Neural crest cell (in vitro differentiated cells): ENCODE measurements around the gene EGFL8. TPM values are rescaled to one million over a fixed set of nuclear protein-coding genes. Genes with fewer than 3 reads are reported as not detected.

Source experiments
- DNase-seq: peaks from one replicate; pipeline ENCODE4 v3.0.0; 2021; ENCODE audit warnings: low read depth, mixed read lengths, low spot score
- H3K27ac Mint-ChIP-seq: one replicate; pipeline ENCODE4 v1.8.0; 2021; ENCODE audit warnings: mild to moderate bottlenecking, mixed read lengths; ENCODE audit not compliant: unreplicated experiment
- H3K27me3 Mint-ChIP-seq: 2 replicates; pipeline ENCODE4 v1.8.0; 2021; ENCODE audit warnings: low read depth, mild to moderate bottlenecking, mixed read lengths
- H3K36me3 Mint-ChIP-seq: 2 replicates; pipeline ENCODE4 v1.8.0; 2021; ENCODE audit warnings: low read depth, mild to moderate bottlenecking, mixed read lengths
- H3K4me1 Mint-ChIP-seq: 2 replicates; pipeline ENCODE4 v1.8.0; 2021; ENCODE audit warnings: mixed read lengths
- H3K4me3 Mint-ChIP-seq: one replicate; pipeline ENCODE4 v1.8.0; 2021; ENCODE audit warnings: mild to moderate bottlenecking, mixed read lengths
- H3K9me3 Mint-ChIP-seq: 2 replicates; pipeline ENCODE4 v1.8.0; 2021; ENCODE audit warnings: mixed read lengths
- CTCF ChIP-seq: fragments of 200-600 bp; sonication (generic); conservative IDR thresholded peaks from 2 replicates; pipeline ENCODE4 v1.5.0; 2021; ENCODE audit warnings: antibody characterized with exemption, mild to moderate bottlenecking
- total RNA-seq: library from RNA; stranded (reverse); gene quantifications from 2 replicates; pipeline ENCODE4 v1.2.1, GENCODE V29; 2021

The EGFL8 gene
- total RNA-seq, 1 donor from 2014 or later, result 44.0 TPM

- no peak for TF ChIP-seq CTCF
- Mint-ChIP-seq H3K9me3 (no peaks in the 10 kb centered on the region), H3K27ac (no peak overlapping the region), H3K4me1 (peaks cover 59% of the 10 kb centered on the region), H3K27me3 (no peaks in the 10 kb centered on the region), H3K4me3 (peak overlapping the region; percentile 54), H3K36me3 (peaks cover 3% of the 10 kb centered on the region)
- no peak for DNase-seq
Observed at GRCh38 chr6:32151181-32151862, 13.1 kb upstream of the EGFL8 start.

- Mint-ChIP-seq H3K4me1 (peaks cover 53% of the 10 kb centered on the region), H3K27me3 (no peaks in the 10 kb centered on the region), H3K27ac (peak within 1 kb of the TSS; percentile 97), H3K36me3 (peaks cover 3% of the 10 kb centered on the region), H3K4me3 (peak within 1 kb of the TSS; percentile 100), H3K9me3 (no peaks in the 10 kb centered on the region)
- DNase-seq, result no peak
- no peak for TF ChIP-seq CTCF
Observed at GRCh38 chr6:32151863-32152768, 12.3 kb upstream of the EGFL8 start, which contains the start of gene PRRT1. TSS of gene PRRT1 (minus strand) at chr6:32151939. CDS start at chr6:32151827, 112 bp downstream.

GRCh38 chr6:32152769-32153563 lies 11.4 kb upstream of the EGFL8 start:
- Mint-ChIP-seq H3K36me3 (peaks cover 10% of the 10 kb centered on the region), H3K27ac (peak overlapping the region; percentile 97), H3K4me1 (peaks cover 47% of the 10 kb centered on the region), H3K27me3 (no peaks in the 10 kb centered on the region), H3K9me3 (no peaks in the 10 kb centered on the region), H3K4me3 (peak overlapping the region; percentile 100)
- peak; percentile 32 for DNase-seq
- TF ChIP-seq CTCF, result no peak

- Mint-ChIP-seq H3K36me3 (peaks cover 15% of the 10 kb centered on the region), H3K4me3 (peak within 1 kb of the TSS; percentile 100), H3K27ac (peak within 1 kb of the TSS; percentile 100), H3K4me1 (peaks cover 46% of the 10 kb centered on the region), H3K27me3 (no peaks in the 10 kb centered on the region), H3K9me3 (no peaks in the 10 kb centered on the region)
- TF ChIP-seq CTCF, result peak; percentile 47
- peak; percentile 80 for DNase-seq
Observed at GRCh38 chr6:32153564-32154513, 10.6 kb upstream of the EGFL8 start, which contains the start of gene PPT2. TSS of gene PPT2 (plus strand) at chr6:32154141. CDS start at chr6:32154595, 454 bp downstream.
